ENCODE results near the gene APELA. TPM values are rescaled to one million over a fixed set of nuclear protein-coding genes. Genes with fewer than 3 reads are reported as not detected.
"Not testable (repeated sequence)": the region's sequence is repeated elsewhere in the genome, so short reads cannot be mapped to it uniquely, and the experiment has no call there.

The APELA gene, protein sequence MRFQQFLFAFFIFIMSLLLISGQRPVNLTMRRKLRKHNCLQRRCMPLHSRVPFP
- total RNA-seq, result not detected
- long read RNA-seq, result 0 reads

DNA sequence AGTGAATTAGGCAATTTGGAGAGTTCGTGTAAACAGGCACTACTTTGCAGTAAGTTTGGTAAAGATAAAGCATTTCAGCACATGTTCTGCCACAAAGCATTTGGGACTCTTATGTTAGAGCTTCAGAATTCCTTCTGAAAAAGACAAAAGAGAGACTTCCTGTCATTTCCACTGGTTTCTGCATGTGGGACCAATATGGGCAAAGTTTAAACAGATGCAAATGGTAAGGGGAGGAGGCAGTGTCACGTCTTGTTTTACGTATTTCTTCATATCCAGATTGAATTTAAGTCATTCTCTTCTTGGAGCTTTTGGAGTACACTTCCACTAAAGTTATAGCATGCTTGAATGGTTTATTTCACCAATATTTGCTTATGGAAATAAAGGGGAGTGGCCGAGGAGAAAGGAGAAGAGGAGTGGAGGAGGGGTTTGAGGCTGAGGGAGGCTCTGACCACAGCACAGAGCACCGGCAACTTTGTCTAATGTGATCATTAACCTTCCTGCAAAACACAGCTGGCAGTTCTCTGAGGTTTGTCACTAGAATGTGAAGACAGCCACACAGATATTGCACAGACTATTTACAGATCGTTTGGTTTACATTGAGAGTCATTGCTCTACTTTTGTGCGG lies at the start of gene APELA:
TSS of gene APELA (plus strand) at position 479 of the 625 bp plus-strand sequence. CDS start 154 bp downstream, outside the sequence.
- intact Hi-C loops (cut with DNase I), result no loop called here
- DNase-seq (ENCODE audit: low spot score), result no peak

- intact Hi-C loops (cut with DNase I), result no loop called here
- no peak for DNase-seq (ENCODE audit: low spot score)
Observed at GRCh38 chr4:164828955-164829354, 48.0 kb upstream of the APELA start.

DNA sequence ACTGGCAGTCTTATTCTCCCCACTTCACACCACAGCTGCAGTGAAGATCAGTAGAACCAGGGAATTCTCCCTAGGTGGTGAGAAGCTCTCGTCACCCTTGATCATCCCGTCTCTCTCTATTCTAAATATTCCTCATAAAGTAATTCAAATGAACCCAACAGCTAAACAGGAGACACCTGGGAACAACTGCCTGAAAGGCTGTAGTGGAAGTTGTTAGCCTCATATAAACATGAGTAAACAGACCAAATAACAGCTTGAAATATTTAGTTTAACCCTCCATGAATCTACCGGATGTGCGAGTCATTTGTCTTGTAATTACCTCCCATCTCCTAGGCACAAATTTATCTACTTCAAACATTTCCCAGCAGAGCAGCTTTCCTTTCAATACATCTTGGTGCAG lies 30.4 kb upstream of the APELA start:
- intact Hi-C loops (cut with DNase I), result no loop called here

DNA sequence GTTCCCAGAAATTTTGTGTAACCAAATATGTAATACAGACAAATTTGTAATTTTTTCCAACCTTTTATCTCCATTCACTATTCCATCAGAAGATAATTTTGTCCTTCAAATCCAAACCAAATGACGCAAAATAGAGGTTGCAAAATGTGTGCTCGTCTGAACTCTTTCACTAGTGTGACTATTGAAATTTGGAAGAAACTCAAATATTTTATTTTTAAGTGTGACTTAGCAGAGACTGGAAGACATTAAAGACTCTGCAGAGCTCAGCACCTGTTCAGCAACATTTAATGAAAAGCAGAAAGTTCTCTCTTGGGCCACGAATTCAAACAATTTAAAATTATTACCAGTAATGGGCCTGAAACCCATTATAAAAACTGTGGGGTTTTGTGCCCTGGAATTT lies 30.0 kb upstream of the APELA start:
- no peak for DNase-seq (ENCODE audit: low spot score)
- intact Hi-C loops (cut with DNase I), result no loop called here

More for the DNA sequence above, 30.4 kb upstream of the APELA start:
- DNase-seq (ENCODE audit: low spot score), result no peak

- intact Hi-C loops (cut with DNase I), result no loop called here
- no peak for DNase-seq (ENCODE audit: low spot score)
Observed at GRCh38 chr4:164847967-164848649, 28.9 kb upstream of the APELA start.

DNA sequence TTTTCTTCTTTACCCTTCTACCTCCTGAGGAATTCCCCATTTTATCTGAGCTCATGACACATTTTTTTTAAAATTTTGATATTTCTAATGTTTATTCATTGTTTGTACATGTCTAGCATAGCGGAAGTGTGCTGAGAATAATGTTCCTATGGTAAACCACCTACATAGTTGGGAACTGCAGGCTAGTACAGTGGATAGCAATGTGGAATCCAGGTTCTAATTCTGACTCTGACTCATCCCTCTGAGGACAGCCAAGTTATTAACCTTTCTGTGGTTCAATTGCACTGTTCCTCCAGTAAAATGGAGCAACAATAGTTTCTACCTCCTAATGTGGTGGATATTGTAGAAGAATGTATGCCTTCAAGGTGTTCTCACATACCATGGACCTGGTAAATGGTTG lies 20.6 kb upstream of the APELA start:
- intact Hi-C loops (cut with DNase I), result no loop called here
- DNase-seq (ENCODE audit: low spot score), result no peak

- intact Hi-C loops (cut with DNase I), result no loop called here
Observed at GRCh38 chr4:164866817-164867490, 10.0 kb upstream of the APELA start.

DNA sequence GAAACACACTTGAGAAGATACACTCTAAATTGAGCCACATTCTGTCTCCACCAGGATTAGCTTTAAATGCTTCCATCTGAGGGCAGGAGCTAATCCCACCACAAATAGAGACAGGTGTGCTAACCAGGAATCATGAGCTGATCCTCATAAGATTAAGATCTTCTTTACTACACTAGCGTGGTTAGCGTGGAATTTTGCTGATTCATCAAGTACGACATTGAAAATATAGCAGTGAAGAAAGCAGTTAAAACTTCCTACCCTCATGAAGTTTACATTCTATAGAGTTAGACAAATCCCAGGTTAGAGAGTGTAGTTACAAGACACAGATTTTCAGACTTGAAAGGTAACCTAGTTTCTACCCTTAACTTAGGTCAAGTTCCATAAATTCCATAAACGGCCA lies 5.3 kb upstream of the APELA start:
- intact Hi-C loops (cut with DNase I), result no loop called here
- no peak for DNase-seq (ENCODE audit: low spot score)

More at GRCh38 chr4:164866817-164867490, 10.0 kb upstream of the APELA start:
- DNase-seq (ENCODE audit: low spot score), result no peak

- intact Hi-C loops (cut with DNase I), result no loop called here
- DNase-seq (ENCODE audit: low spot score), result no peak
Observed at GRCh38 chr4:164872481-164872880, 4.5 kb upstream of the APELA start.

DNA sequence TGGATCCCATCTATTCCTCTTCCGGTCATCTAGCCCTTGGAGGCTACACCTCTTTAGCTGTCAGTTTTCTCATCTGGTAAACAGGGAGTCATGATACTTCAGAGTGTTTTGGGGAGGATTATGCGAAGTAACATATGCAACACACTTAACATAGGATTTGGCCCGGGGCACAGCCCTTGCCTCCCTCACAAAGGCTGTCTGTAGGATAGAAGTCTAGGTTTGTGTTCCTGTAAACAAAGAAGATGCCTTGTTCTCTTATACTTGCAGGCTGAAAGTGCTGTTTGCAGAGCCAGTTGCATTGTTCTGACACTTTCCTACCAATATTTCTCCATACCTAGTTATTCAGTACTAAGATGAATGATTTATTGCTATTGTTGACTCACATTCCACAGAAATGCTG lies 2.2 kb upstream of the APELA start:
- intact Hi-C loops (cut with DNase I), result no loop called here

GRCh38 chr4:164880489-164881262 lies 3.7 kb downstream of the APELA start:
- no peak for DNase-seq (ENCODE audit: low spot score)
- intact Hi-C loops (cut with DNase I), result no loop called here

More for the DNA sequence above, 2.2 kb upstream of the APELA start:
- DNase-seq (ENCODE audit: low spot score), result no peak

GRCh38 chr4:164888096-164888715 lies 11.2 kb downstream of the APELA start:
- intact Hi-C loops (cut with DNase I), result no loop called here
- no peak for DNase-seq (ENCODE audit: low spot score)

- no peak for DNase-seq (ENCODE audit: low spot score)
- intact Hi-C loops (cut with DNase I), result no loop called here
Observed at GRCh38 chr4:164890691-164891090, 13.7 kb downstream of the APELA start.

DNA sequence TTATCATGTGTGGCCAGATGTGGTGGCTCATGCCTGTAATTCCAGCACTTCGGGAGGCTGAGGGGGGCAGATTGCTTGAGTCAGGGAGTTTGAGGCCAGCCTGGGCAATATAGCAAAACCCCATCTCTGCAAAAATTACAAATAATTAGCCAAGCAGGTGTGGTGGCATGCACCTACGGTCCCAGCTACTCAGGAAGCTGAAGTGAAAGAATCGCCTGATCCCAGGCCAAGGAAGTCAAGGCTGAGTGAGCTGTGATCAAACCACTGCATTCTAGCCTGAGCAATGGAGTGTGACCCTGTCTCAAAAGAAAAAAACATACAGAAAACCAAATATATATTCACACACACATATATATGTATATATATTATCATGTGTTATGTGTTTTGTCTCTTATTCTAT lies 15.0 kb downstream of the APELA start:
- intact Hi-C loops (cut with DNase I), result no loop called here
- DNase-seq (ENCODE audit: low spot score), result no peak

DNA sequence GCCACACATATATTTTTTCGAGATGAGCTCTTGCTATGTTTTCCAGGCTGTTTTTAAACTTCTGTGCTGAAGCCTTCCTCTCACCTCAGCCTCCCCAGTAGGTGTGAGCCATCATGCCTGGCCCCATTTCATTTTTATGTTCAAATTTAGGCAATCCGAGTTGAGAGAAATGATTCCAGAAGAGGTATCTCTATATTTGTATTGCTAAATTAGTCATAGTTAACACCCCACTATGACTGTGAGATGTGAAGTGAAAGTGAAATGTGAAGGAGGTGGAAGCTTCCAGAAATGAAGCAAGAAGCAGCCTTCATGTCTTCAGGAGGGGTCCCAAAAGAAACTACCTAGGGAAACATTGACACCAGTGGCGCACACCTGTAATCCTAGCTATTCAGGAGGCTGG lies 17.7 kb downstream of the APELA start:
- intact Hi-C loops (cut with DNase I), result no loop called here
- DNase-seq (ENCODE audit: low spot score), result no peak

DNA sequence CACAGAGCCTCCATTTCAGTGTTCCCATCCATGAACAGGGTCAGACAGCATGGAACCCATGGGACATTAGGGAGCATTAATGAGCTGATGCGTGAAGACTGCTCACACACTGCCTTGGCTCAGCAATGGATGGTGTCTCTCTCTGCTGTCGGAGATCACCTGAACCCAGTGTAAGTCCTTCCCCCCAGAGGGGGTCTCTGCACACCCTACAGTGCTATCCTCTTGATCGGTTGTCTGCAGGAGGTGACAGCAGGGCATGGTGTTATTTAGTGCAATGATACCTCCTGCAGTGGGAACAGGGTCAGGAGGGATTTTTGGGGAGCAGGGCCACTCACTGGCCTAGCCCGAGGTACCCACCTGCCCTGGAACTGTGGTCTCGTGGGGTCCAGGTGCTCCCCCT lies 25.6 kb downstream of the APELA start:
- no peak for DNase-seq (ENCODE audit: low spot score)
- intact Hi-C loops (cut with DNase I), result no loop called here

GRCh38 chr4:164904336-164904735 lies 27.4 kb downstream of the APELA start:
- no peak for DNase-seq (ENCODE audit: low spot score)
- intact Hi-C loops (cut with DNase I), result no loop called here

DNA sequence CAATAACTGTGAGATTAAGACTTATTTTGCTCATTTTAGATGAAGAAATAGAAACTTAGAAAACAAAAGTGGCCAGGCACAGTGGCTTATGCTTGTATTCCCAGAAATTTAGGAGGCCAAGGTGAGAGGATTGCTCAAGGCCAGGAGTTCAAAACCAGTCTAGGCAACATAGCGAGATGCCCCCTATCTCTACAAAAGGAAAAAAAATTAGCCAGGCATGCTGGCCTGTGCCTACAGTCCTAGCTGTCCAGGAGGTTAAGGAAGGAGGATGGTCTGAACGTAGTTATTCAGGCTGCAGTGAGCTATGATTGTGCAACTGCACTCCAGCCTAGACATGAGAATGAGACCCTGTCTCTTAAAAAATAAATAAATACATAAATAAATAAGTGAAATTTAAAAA lies 28.0 kb downstream of the APELA start:
- no peak for DNase-seq (ENCODE audit: low spot score)
- intact Hi-C loops (cut with DNase I), result no loop called here

GRCh38 chr4:164906368-164906767 lies 29.4 kb downstream of the APELA start:
- DNase-seq (ENCODE audit: low spot score), result no peak
- intact Hi-C loops (cut with DNase I), result no loop called here

DNA sequence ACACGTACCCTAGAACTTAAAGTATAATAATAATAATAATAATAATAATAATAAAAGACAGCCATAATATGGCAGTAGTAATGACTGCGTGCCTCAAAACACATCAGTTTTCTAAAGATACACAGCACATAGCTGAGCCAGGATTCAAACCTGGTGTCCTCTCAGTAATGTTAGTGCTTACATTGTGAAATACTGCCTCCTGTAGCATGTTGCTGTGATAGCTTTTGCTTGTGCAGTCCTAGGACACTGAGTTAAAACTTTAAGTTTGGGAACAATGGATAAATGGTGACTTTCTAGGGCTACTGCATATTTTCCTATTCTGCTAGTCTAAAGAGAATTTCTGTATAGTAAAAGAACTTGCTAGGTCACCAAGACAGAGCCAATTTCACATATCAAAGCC lies 36.5 kb downstream of the APELA start:
- intact Hi-C loops (cut with DNase I), result not testable (repeated sequence)

More for the DNA sequence above, 36.5 kb downstream of the APELA start:
- not testable (repeated sequence) for DNase-seq (ENCODE audit: low spot score)

Measured in cardiac septum (tissue), 1 donor.